CD4-positive, alpha-beta memory T cell (primary cell): Measurements from ENCODE around the gene CFAP97D1. TPM values are rescaled to one million over a fixed set of nuclear protein-coding genes. Genes with fewer than 3 reads are reported as not detected.

Experiments
- CTCF ChIA-PET: fragments of 350-600 bp; sonication (Branson Sonifier 250); formaldehyde crosslinking; loops from one replicate; lab custom pipeline; 2021; ENCODE audit warnings: inconsistent platforms; ENCODE audit not compliant: partially characterized antibody; lab: Charles Lee
- POLR2A ChIA-PET: fragments of 350-600 bp; sonication (Branson Sonifier 250); formaldehyde crosslinking; loops from one replicate; lab custom pipeline; 2021; ENCODE audit not compliant: partially characterized antibody; lab: Charles Lee
- DNase-seq, 5 donors: peaks; one replicate each; pipeline versions ENCODE4 v3.0.0 to v3.0.0-alpha.2; 2020 to 2022; ENCODE audit warnings: mixed read lengths in 1 of 5
- H3K27ac ChIP-seq: one replicate; pipeline ENCODE4 v1.7.0; 2013; ENCODE audit warnings: low read depth, low read length
- H3K27me3 ChIP-seq: 2 replicates; pipeline ENCODE4 v1.7.0; 2013; ENCODE audit warnings: mild to moderate bottlenecking, low read length, moderate library complexity; ENCODE audit not compliant: insufficient read depth
- H3K36me3 ChIP-seq: 2 replicates; pipeline ENCODE4 v1.7.0; 2013; ENCODE audit warnings: mild to moderate bottlenecking, low read length, moderate library complexity; ENCODE audit not compliant: insufficient read depth
- H3K4me1 ChIP-seq: 2 replicates; pipeline ENCODE4 v1.7.0; 2013; ENCODE audit warnings: mild to moderate bottlenecking, low read length, moderate library complexity; ENCODE audit not compliant: insufficient read depth
- H3K4me3 ChIP-seq, 2 donors: one replicate each; pipeline ENCODE4 v1.7.0; 2013; ENCODE audit warnings: low read length in 2 of 2, mild to moderate bottlenecking in 1 of 2
- H3K9me3 ChIP-seq, 2 donors: one replicate each; pipeline ENCODE4 v1.7.0; 2013; ENCODE audit warnings: low read length in 2 of 2, control low read depth in 1 of 2; ENCODE audit not compliant: control insufficient read depth in 1 of 2
- H3K27ac Mint-ChIP-seq, 7 donors: one replicate each; pipeline ENCODE4 v1.8.0; 2020 to 2021; ENCODE audit warnings: mixed read lengths in 7 of 7, mild to moderate bottlenecking in 6 of 7, inconsistent platforms in 3 of 7, moderate library complexity in 3 of 7
- H3K27me3 Mint-ChIP-seq, 2 donors: one replicate each; pipeline ENCODE4 v1.8.0; 2020 to 2021; ENCODE audit warnings: mixed read lengths in 2 of 2
- H3K36me3 Mint-ChIP-seq, 2 donors: one replicate each; pipeline ENCODE4 v1.8.0; 2020 to 2021; ENCODE audit warnings: mixed read lengths in 2 of 2, inconsistent platforms in 1 of 2, mild to moderate bottlenecking in 1 of 2
- H3K4me1 Mint-ChIP-seq, 4 donors: one replicate each; pipeline ENCODE4 v1.8.0; 2020 to 2021; ENCODE audit warnings: mixed read lengths in 4 of 4, mild to moderate bottlenecking in 1 of 4
- H3K4me3 Mint-ChIP-seq, 8 donors: one replicate each; pipeline ENCODE4 v1.8.0; 2020 to 2021; ENCODE audit warnings: mixed read lengths in 8 of 8, mild to moderate bottlenecking in 7 of 8, moderate library complexity in 6 of 8, inconsistent platforms in 3 of 8
- H3K9me3 Mint-ChIP-seq, 8 donors: one replicate each; pipeline ENCODE4 v1.8.0; 2020 to 2021; ENCODE audit warnings: mixed read lengths in 8 of 8, mild to moderate bottlenecking in 5 of 8, inconsistent platforms in 3 of 8, moderate library complexity in 1 of 8
- intact Hi-C: fragments of 100-400 bp; cut with micrococcal nuclease; formaldehyde crosslinking; loops from one replicate; pipeline ENCODE4 v1.15.1; 2023
- polyA plus RNA-seq, 2 donors: library from polyadenylated mRNA; unstranded; fragments of 300-500 nt; fragmentation: Illumina TruSeq; gene quantifications; one replicate each; pipeline ENCODE4 v1.2.3, GENCODE V29; 2021
- total RNA-seq, 2 experiments: library from RNA; stranded (reverse); gene quantifications; one replicate each; pipeline ENCODE4 v1.2.3, GENCODE V29; 2021

Gene CFAP97D1
- total and polyA plus RNA-seq, 4 experiments from 2014 or later, result not detected

GRCh38 chr17:43814026-43814425 is 33.8 kb downstream of the CFAP97D1 start:
- Histone ChIP-seq H3K27ac (no peak overlapping the region), H3K27me3 (no peaks in the 10 kb centered on the region), H3K4me1 (no peaks in the 10 kb centered on the region), H3K36me3 (no peaks in the 10 kb centered on the region), H3K9me3 (no peaks in the 10 kb centered on the region), H3K4me3 (no peak overlapping the region)
- Mint-ChIP-seq H3K4me3 (no peak overlapping the region), H3K36me3 (no peaks in the 10 kb centered on the region), H3K27ac (no peak overlapping the region), H3K4me1 (no peaks in the 10 kb centered on the region), H3K27me3 (peaks cover 0 to 2% of the 10 kb centered on the region in 2 donors), H3K9me3 (no peaks in the 10 kb centered on the region)
- CTCF ChIA-PET, result interaction anchor here (1.1 kb wide), 1 partner anchor 47 kb away, joined by 3 read pairs; no protein-coding TSS in a partner anchor
- no peak for DNase-seq
- POLR2A ChIA-PET, result no interaction called here
- intact Hi-C loops, result no loop called here

GRCh38 chr17:43814714-43815113 is 34.5 kb downstream of the CFAP97D1 start:
- no peaks in the 10 kb centered on the region for H3K9me3 Mint-ChIP-seq
- no peak overlapping the region for H3K4me3 Mint-ChIP-seq
- no peaks in the 10 kb centered on the region for H3K4me1 ChIP-seq
- no peaks in the 10 kb centered on the region for H3K27me3 ChIP-seq
- H3K27ac ChIP-seq, result no peak overlapping the region
- H3K9me3 ChIP-seq, result no peaks in the 10 kb centered on the region
- H3K36me3 ChIP-seq, result no peaks in the 10 kb centered on the region
- POLR2A ChIA-PET, result no interaction called here
- no peak overlapping the region for H3K27ac Mint-ChIP-seq
- H3K36me3 Mint-ChIP-seq, result no peaks in the 10 kb centered on the region
- DNase-seq, result no peak
- H3K4me3 ChIP-seq, result no peak overlapping the region
- intact Hi-C loops, result no loop called here
- peaks cover 0 to 2% of the 10 kb centered on the region in 2 donors for H3K27me3 Mint-ChIP-seq
- H3K4me1 Mint-ChIP-seq, result no peaks in the 10 kb centered on the region
- CTCF ChIA-PET, result no interaction called here

GRCh38 chr17:43816336-43817320 is 36.4 kb downstream of the CFAP97D1 start:
- Mint-ChIP-seq H3K4me3 (no peak overlapping the region), H3K4me1 (no peaks in the 10 kb centered on the region), H3K27me3 (peaks cover 0 to 2% of the 10 kb centered on the region in 2 donors), H3K27ac (no peak overlapping the region), H3K9me3 (no peaks in the 10 kb centered on the region), H3K36me3 (no peaks in the 10 kb centered on the region)
- no peaks in the 10 kb centered on the region for H3K27me3 ChIP-seq
- H3K4me3 ChIP-seq, result no peak overlapping the region
- DNase-seq, result no peak
- intact Hi-C loops, result no loop called here
- POLR2A ChIA-PET, result no interaction called here
- H3K9me3 ChIP-seq, result no peaks in the 10 kb centered on the region
- CTCF ChIA-PET, result interaction anchor here (1.0 kb wide), 1 partner anchor 29 kb away, joined by 4 read pairs; no protein-coding TSS in a partner anchor
- H3K4me1 ChIP-seq, result no peaks in the 10 kb centered on the region
- H3K36me3 ChIP-seq, result no peaks in the 10 kb centered on the region
- H3K27ac ChIP-seq, result no peak overlapping the region

GRCh38 chr17:43817826-43818225 is 37.6 kb downstream of the CFAP97D1 start:
- Histone ChIP-seq H3K27ac (no peak overlapping the region), H3K4me1 (no peaks in the 10 kb centered on the region), H3K9me3 (no peaks in the 10 kb centered on the region), H3K36me3 (no peaks in the 10 kb centered on the region), H3K27me3 (no peaks in the 10 kb centered on the region), H3K4me3 (no peak overlapping the region)
- Mint-ChIP-seq H3K4me3 (no peak overlapping the region), H3K9me3 (no peaks in the 10 kb centered on the region), H3K36me3 (no peaks in the 10 kb centered on the region), H3K4me1 (no peaks in the 10 kb centered on the region), H3K27me3 (peaks cover 0 to 2% of the 10 kb centered on the region in 2 donors), H3K27ac (no peak overlapping the region)
- intact Hi-C loops, result no loop called here
- POLR2A ChIA-PET, result no interaction called here
- CTCF ChIA-PET, result interaction anchor here (0.7 to 1.0 kb wide), 3 partner anchors 9 to 51 kb away, joined by 3 to 4 read pairs (median 3); no protein-coding TSS in a partner anchor
- DNase-seq, result no peak

- H3K4me1 Mint-ChIP-seq, result no peaks in the 10 kb centered on the region
- Histone ChIP-seq H3K4me1 (no peaks in the 10 kb centered on the region), H3K36me3 (no peaks in the 10 kb centered on the region), H3K27ac (no peak overlapping the region), H3K27me3 (no peaks in the 10 kb centered on the region), H3K4me3 (no peak overlapping the region), H3K9me3 (no peaks in the 10 kb centered on the region)
- no peak overlapping the region for H3K4me3 Mint-ChIP-seq
- ChIA-PET CTCF (no interaction called here), POLR2A (interaction anchor here (0.7 kb wide), 1 partner anchor 9 kb away, joined by 3 read pairs; no protein-coding TSS in a partner anchor)
- H3K27ac Mint-ChIP-seq, result no peak overlapping the region
- intact Hi-C loops, result no loop called here
- H3K36me3 Mint-ChIP-seq, result no peaks in the 10 kb centered on the region
- no peaks in the 10 kb centered on the region for H3K9me3 Mint-ChIP-seq
- H3K27me3 Mint-ChIP-seq, result no peaks in the 10 kb centered on the region
- no peak for DNase-seq
Measured at GRCh38 chr17:43818966-43819365, 38.7 kb downstream of the CFAP97D1 start.

- H3K4me1 Mint-ChIP-seq, result no peaks in the 10 kb centered on the region
- Histone ChIP-seq H3K4me1 (no peaks in the 10 kb centered on the region), H3K36me3 (no peaks in the 10 kb centered on the region), H3K4me3 (no peak overlapping the region), H3K27me3 (no peaks in the 10 kb centered on the region), H3K9me3 (no peaks in the 10 kb centered on the region), H3K27ac (no peak overlapping the region)
- no peak overlapping the region for H3K4me3 Mint-ChIP-seq
- no peak overlapping the region for H3K27ac Mint-ChIP-seq
- intact Hi-C loops, result no loop called here
- no peaks in the 10 kb centered on the region for H3K9me3 Mint-ChIP-seq
- no peaks in the 10 kb centered on the region for H3K36me3 Mint-ChIP-seq
- DNase-seq, result no peak
- ChIA-PET POLR2A (no interaction called here), CTCF (no interaction called here)
- H3K27me3 Mint-ChIP-seq, result no peaks in the 10 kb centered on the region
Measured at GRCh38 chr17:43820759-43821158, 40.5 kb downstream of the CFAP97D1 start.

GRCh38 chr17:43822570-43823190 is 42.4 kb downstream of the CFAP97D1 start:
- Histone ChIP-seq H3K4me1 (no peaks in the 10 kb centered on the region), H3K27me3 (no peaks in the 10 kb centered on the region), H3K9me3 (no peaks in the 10 kb centered on the region), H3K36me3 (no peaks in the 10 kb centered on the region), H3K27ac (no peak overlapping the region), H3K4me3 (no peak overlapping the region)
- no peak for DNase-seq
- ChIA-PET CTCF (no interaction called here), POLR2A (no interaction called here)
- no peak overlapping the region for H3K4me3 Mint-ChIP-seq
- H3K36me3 Mint-ChIP-seq, result no peaks in the 10 kb centered on the region
- no peak overlapping the region for H3K27ac Mint-ChIP-seq
- H3K27me3 Mint-ChIP-seq, result no peaks in the 10 kb centered on the region
- no peaks in the 10 kb centered on the region for H3K4me1 Mint-ChIP-seq
- intact Hi-C loops, result no loop called here
- no peaks in the 10 kb centered on the region for H3K9me3 Mint-ChIP-seq
